ENCODE results near the gene APOE.
"Not testable (repeated sequence)": the region's sequence is repeated elsewhere in the genome, so short reads cannot be mapped to it uniquely, and the experiment has no call there.

The APOE gene

DNA sequence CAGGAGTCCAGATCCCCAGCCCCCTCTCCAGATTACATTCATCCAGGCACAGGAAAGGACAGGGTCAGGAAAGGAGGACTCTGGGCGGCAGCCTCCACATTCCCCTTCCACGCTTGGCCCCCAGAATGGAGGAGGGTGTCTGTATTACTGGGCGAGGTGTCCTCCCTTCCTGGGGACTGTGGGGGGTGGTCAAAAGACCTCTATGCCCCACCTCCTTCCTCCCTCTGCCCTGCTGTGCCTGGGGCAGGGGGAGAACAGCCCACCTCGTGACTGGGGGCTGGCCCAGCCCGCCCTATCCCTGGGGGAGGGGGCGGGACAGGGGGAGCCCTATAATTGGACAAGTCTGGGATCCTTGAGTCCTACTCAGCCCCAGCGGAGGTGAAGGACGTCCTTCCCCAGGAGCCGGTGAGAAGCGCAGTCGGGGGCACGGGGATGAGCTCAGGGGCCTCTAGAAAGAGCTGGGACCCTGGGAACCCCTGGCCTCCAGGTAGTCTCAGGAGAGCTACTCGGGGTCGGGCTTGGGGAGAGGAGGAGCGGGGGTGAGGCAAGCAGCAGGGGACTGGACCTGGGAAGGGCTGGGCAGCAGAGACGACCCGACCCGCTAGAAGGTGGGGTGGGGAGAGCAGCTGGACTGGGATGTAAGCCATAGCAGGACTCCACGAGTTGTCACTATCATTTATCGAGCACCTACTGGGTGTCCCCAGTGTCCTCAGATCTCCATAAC is at the start of gene APOE:
APOE (plus strand) TSS at position 360 of the 724 bp plus-strand sequence. CDS start 829 bp downstream, outside the sequence.
- no peak for DNase-seq

DNA sequence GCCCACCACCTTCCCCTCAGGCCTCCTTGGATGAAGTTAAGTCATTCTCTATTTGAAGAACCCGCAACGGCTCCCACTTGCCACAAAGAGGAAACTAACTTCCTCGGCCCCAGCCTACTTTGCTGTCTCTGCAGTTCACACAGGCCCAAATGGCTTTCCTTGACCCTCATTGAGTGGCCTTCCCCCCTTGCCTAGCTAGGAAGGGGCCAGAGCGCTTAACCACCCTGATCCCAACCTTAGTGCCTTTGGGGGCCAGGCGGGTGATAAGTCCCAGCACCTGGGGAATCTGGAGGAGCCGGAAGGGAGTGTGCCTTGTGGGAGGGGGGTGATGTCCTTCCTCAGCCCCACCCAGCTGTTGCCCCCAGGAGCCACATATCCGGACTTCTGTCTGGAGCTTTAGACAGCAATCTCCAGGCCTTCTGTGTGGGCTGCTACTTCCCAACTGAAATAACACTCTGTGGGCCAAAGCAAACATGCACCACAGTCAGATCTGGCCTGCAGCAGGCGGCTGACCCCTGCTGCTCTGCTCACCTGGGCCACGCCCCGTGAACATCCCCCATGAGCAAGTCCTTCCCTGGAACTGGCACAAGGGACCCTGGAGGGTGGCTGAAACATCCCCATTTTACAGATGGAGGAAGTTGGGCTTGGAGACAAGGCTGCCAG is 49.0 kb upstream of the APOE start:
- no peak for DNase-seq

GRCh38 chr19:44857837-44858236 is 47.8 kb upstream of the APOE start:
- no peak for DNase-seq

DNA sequence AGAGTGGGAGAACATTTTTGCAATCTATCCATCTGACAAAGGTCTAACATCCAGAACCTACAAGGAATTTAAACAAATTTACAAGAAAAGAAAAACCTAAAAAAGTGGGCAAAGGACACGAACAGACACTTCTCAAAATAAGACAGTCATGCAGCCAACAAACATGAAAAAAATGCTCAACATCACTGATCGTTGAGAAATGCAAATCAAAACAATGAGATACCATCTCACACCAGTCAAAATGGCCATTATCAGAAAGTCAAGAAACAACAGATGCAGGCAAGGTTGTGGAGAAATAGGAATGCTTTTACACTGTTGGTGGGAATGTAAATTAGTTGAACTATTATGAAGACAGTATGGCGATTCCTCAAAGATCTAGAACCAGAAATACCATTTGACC is 44.0 kb upstream of the APOE start:
- DNase-seq, result peak in 1 of 2 experiments; percentile 58

GRCh38 chr19:44863990-44864389 is 41.6 kb upstream of the APOE start:
- DNase-seq, result no peak

DNA sequence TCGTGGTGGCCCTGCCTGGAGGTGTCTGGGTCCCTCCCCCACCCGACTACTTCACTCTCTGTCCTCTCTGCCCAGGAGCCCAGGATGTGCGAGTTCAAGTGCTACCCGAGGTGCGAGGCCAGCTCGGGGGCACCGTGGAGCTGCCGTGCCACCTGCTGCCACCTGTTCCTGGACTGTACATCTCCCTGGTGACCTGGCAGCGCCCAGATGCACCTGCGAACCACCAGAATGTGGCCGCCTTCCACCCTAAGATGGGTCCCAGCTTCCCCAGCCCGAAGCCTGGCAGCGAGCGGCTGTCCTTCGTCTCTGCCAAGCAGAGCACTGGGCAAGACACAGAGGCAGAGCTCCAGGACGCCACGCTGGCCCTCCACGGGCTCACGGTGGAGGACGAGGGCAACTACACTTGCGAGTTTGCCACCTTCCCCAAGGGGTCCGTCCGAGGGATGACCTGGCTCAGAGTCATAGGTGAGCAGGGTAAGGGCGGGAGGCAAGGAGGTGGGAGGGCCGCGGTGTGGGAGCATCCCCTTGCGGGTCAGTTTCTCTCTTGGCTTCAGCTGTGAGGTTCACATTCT is 40.3 kb upstream of the APOE start:
- DNase-seq, result no peak

DNA sequence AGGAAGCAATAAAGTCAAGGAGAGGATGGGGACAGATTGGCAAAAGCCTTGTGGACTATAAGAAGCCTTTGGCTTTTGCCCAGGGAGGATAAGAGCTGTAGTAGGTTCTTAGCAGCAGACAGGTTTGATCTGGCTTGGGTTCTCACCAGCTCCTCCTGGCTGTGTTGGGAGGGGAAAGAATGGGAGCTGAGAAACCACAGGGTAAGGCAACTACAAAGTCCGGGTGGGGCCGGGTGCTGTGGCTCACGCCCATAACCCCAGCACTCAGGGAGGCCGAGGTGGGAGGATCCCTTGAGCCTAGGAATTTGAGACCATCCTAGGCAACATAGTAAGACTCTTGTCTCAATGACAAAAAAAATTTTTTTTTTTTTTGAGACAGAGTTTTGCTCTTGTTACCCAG is 38.9 kb upstream of the APOE start:
- DNase-seq, result no peak

- no peak for DNase-seq
Observed at GRCh38 chr19:44867578-44867977, 38.0 kb upstream of the APOE start.

DNA sequence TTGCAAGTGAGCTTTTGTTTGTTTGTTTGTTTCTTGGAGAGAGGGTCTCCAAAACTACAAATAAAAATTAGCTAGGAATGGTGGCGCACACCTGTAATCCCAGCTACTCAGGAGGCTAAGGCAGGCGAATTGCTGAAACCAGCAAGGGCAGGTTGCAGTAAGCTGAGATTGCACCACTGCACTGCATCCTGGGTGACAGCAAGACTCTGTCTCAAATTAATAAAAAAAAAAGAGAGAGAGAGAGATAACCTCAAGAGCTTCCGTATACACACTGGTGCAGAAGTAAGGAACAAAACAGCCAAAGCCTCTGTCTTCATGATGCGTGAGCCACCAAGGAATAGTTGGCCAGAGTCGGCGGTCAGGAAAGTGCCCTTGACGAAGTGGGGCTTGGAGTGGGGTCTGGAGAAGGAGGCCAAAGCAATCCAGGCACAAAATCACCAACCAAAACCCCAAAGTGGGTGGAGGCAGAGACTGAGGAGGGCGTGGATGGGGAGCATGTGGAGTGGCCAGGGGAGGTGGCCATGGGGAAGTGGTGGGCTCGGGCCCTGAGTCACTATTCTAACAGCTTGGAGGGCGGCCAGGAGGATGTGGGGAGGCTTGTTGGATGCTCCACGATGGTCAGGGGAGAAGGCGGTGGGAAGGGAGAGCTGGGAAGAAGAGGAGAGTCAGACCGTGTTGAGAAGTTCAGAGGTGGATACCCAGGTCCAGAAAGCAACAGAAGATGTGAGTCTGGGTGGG is 35.7 kb upstream of the APOE start:
- no peak for DNase-seq

GRCh38 chr19:44871809-44872208 is 33.8 kb upstream of the APOE start:
- no peak for DNase-seq

- no peak for DNase-seq
Observed at GRCh38 chr19:44872661-44873060, 32.9 kb upstream of the APOE start.

GRCh38 chr19:44874317-44874716 is 31.3 kb upstream of the APOE start:
- DNase-seq, result no peak

DNA sequence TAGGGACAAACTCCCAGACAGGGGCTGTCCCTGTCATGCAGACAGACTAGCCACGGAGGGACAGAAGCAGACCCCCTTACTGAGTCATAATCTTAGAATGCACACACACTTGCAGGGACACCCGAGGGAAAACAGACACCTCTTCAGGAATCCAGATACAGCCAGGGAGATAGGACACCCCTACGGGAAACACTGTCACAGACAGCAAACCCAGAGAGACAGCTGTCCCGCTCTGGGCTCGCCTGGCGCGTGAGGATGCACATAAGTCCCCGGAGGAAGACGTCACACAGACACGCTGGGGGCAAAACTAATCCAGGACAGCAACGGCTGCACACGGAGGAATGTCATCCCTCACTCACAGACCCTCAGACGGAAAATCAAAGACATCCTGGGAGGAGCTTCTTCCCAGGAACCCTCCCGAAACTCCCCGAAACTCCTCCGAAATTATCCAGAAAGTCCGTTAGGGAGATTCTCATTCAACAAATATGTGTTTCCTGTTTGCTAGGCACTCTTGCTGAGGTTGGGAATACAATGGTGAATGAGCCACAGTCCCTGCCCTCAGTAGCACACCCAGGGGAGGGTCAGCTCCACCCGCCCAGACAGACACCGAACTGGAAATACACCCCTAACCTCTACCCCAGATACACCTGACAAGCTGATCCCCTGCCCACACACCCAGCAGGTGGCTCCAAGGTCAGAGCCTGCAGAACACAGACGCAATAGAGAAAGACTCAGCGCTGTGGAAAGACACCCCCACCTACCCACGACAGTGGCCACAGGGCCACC is 29.7 kb upstream of the APOE start:
- DNase-seq, result no peak

- no peak for DNase-seq
Observed at GRCh38 chr19:44876930-44877535, 28.6 kb upstream of the APOE start.

DNA sequence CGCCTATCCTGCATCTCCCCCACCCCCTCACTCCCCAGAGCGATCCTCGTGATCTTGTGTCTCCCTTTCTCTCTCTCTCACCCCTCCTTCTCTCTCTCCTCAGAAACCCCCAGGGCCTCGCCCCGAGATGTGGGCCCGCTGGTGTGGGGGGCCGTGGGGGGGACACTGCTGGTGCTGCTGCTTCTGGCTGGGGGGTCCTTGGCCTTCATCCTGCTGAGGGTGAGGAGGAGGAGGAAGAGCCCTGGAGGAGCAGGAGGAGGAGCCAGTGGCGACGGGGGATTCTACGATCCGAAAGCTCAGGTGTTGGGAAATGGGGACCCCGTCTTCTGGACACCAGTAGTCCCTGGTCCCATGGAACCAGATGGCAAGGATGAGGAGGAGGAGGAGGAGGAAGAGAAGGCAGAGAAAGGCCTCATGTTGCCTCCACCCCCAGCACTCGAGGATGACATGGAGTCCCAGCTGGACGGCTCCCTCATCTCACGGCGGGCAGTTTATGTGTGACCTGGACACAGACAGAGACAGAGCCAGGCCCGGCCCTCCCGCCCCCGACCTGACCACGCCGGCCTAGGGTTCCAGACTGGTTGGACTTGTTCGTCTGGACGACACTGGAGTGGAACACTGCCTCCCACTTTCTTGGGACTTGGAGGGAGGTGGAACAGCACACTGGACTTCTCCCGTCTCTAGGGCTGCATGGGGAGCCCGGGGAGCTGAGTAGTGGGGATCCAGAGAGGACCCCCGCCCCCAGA is 27.3 kb upstream of the APOE start:
- DNase-seq, result no peak

DNA sequence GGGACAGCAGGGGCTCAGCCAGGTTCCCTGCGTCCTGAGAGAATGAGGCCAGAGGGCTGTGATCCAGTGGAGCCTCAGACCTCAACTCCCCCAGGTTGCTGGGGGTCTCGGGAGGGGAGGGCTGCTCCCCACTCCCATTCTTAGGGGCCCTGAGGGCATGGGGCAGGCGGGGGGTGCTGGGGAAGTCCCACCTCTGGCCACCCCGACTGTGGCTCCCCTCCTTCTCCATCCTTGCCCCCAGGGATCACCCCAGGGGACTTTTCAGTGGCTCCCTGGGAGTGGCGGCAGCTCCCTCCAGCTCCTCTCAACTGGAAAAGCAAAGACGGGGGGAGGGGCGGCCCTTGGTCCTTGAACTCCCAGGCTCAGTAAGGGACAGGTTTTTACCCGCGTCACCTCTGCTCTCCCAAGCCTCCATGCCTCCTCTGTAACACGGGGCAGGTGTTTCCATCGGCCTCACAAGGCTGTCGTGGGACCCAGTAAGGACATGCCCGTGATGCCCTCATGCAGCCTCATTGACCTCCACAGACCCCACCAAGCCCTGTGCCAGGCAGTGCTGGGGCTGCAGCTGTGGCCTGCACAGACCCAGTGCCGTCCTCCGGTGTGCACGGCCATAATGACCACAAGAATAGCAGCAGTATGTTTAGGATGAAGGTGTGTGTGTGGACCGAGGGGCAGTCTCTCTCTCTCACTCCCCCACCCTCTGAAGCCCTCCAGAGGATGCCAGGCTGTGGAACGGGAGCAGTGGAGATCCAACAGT is 26.1 kb upstream of the APOE start:
- DNase-seq, result no peak

DNA sequence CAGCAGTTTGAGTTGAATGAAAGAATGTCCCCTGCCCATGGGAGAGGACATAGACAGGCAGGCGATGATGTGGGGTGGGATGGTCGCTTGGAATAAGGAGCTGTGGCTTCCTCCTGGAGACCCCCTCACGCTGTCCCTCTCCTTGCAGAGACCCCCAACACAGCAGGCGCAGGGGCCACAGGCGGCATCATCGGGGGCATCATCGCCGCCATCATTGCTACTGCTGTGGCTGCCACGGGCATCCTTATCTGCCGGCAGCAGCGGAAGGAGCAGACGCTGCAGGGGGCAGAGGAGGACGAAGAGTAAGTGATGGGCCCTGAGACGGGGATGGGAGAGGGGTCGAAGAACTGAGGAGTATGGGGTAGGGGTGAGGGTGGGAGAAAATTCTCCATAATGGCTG is 23.5 kb upstream of the APOE start:
- no peak for DNase-seq

DNA sequence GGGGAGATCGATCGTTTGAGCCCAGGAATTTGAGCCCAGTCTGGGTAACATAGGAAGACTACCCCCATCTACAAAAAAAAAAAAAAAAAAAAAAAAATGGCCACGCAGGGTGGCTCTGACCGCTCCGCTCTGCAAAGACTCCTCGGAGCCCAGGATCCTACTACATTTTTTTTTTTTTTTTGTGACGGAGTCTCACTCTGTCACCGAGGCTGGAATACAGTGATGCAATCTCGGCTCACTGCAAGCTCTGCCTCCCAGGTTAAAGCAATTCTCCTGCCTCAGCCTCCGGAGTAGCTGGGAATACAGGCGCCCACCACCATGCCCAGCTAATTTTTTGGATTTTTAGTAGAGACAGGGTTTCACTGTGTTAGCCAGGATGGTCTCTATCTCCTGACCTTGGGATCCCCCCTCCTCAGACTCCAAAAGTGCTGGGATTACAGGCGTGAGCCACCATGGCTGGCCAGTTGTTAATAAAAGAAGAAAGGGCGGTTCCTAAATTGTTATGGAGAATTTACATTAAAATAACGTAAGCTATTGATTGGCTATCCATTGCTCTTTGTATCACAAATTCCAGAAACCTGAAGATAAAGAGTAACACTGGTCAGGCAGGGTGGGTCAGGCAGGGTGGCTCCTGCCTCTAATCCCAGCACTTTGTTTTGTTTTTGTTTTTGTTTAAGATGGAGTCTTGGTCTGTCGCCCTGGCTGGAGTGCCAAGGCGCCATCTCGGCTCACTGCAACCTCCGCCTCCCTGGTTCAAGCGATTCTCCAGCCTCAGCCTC is 22.8 kb upstream of the APOE start:
- DNase-seq, result not testable (repeated sequence)

DNA sequence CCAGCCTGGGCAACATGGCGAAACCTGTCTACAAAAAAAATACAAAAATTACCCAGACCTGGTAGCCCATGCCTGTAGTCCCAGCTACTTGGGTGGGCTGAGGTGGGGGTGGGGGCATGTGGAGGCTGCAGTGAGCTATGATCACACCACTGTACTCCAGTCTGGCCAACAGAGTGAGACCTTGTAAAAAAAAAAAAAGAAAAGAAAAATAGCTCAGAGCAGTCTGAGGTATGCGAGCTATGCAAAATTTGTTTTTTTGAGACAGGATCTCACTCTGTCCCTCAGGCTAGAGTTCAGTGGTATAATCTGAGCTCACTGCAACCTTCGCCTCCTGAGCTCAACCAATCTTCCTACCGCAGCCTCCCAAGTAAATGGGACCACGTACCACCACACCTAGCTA is 21.7 kb upstream of the APOE start:
- DNase-seq, result no peak

GRCh38 chr19:44884566-44884965 is 21.0 kb upstream of the APOE start:
- DNase-seq, result no peak
